ENCODE measurements around the gene RIPOR2.

DNA sequence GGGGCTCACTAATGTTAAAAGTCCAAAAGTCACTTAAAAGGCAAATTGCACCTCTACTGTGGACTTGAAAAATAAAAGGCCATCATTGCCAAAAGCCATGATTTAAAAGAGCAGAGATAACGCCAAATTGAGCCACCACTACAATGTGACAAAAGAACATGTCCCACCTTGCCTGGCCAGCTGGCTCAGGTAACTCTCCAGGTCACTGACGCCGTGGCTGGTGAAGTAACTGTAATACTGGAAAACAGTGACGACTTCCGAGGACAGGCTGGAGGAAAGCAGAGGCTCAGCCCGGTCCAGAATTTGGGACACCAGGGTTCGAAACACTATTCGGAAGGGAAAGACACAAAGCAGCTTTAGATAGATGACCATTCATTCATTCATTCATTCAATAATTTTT, 107.8 kb downstream of the RIPOR2 start:
- TF ChIP-seq GATA2 (IDR thresholded peaks at IDR 0.05; ENCODE audit: low read depth, low read length) (no peak), GATA3 (IDR thresholded peaks at IDR 0.05; ENCODE audit: low read depth, low read length) (no peak)

Measured in SH-SY5Y (cell line).